ENCODE measurements around the gene CCNY. TPM values are rescaled to one million over a fixed set of nuclear protein-coding genes. Genes with fewer than 3 reads are reported as not detected.

Gene CCNY
- total and polyA plus RNA-seq, 2 of the 13 experiments (the other 11 are each of a cell fraction or from before 2014, with no cell fraction given) = 48.2 to 54.7 TPM

DNA sequence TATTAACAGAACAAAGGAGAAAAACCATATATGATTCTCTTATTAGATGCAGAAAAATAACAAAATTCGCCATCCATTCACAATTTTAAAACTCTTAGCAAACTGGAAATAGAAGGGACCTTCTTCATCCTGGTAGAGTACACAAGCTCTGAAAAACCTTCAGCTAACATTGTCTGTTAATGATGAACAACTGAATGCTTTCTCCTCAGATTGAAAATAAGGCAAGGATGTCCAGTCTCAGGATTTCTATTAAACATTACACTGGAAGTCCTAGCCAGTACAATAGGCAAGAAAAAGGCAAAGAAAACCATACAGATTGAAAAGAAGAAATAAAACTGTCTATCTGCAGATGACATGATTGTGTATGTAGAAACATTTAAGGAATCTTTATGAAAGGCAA lies 16.0 kb upstream of the CCNY start:
- H3K9me3 ChIP-seq (ENCODE audit: low read length) = no peaks in the 10 kb centered on the region
- no peaks in the 10 kb centered on the region for H3K79me2 ChIP-seq (ENCODE audit: insufficient read depth, low read length)
- H2AFZ ChIP-seq (ENCODE audit: low read length) = no peak overlapping the region
- DNase-seq (ENCODE audit: low spot score) (no peak), ATAC-seq (no peak), FAIRE-seq (no peak)
- TF ChIP-seq FOXM1 (CRISPR knock-in tag; IDR thresholded peaks at IDR 0.05) (no peak), JDP2 (CRISPR knock-in tag; IDR thresholded peaks at IDR 0.05; ENCODE audit: borderline replicate concordance) (no peak), ZNF530 (CRISPR knock-in tag; IDR thresholded peaks at IDR 0.05; ENCODE audit: low read depth) (no peak), ZMYM2 (CRISPR knock-in tag; IDR thresholded peaks at IDR 0.05) (no peak), KLF11 (CRISPR knock-in tag; IDR thresholded peaks at IDR 0.05) (no peak), TCF7L2 (IDR thresholded peaks at IDR 0.05; ENCODE audit: low read depth, low read length) (no peak)
- TF ChIP-seq, protein P1, sequence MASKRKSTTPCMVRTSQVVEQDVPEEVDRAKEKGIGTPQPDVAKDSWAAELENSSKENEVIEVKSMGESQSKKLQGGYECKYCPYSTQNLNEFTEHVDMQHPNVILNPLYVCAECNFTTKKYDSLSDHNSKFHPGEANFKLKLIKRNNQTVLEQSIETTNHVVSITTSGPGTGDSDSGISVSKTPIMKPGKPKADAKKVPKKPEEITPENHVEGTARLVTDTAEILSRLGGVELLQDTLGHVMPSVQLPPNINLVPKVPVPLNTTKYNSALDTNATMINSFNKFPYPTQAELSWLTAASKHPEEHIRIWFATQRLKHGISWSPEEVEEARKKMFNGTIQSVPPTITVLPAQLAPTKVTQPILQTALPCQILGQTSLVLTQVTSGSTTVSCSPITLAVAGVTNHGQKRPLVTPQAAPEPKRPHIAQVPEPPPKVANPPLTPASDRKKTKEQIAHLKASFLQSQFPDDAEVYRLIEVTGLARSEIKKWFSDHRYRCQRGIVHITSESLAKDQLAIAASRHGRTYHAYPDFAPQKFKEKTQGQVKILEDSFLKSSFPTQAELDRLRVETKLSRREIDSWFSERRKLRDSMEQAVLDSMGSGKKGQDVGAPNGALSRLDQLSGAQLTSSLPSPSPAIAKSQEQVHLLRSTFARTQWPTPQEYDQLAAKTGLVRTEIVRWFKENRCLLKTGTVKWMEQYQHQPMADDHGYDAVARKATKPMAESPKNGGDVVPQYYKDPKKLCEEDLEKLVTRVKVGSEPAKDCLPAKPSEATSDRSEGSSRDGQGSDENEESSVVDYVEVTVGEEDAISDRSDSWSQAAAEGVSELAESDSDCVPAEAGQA (IDR thresholded peaks at IDR 0.05; ENCODE audit: low read depth) = no peak
- TF ChIP-seq, protein P1 (CRISPR knock-in tag; IDR thresholded peaks at IDR 0.05; ENCODE audit: borderline replicate concordance) = no peak
- H3K4me3 ChIP-seq (replicated peaks in 1 of 3; ENCODE audit: insufficient read depth in 1 of 3, low read depth in 2 of 3, low read length in 3 of 3) = no peak overlapping the region
- H3K36me3 ChIP-seq (replicated peaks in 1 of 2; ENCODE audit: control insufficient read depth in 1 of 2, insufficient read depth in 2 of 2, low read length in 2 of 2) = 0 out of 5 replicates have a peak, but pooled peaks cover 0 to 4% of the 10 kb centered on the region in 2 experiments
- intact Hi-C loops (cut with micrococcal nuclease; ENCODE audit: unreplicated experiment) = no loop called here
- in situ Hi-C loops (cut with HindIII; ENCODE audit: extremely low pct_ligation_motif_present, low pct_unique_long_range_greater_than_20kb) = no loop called here
- H3K27ac ChIP-seq (ENCODE audit: extremely low read length, insufficient read depth, low read length) = no peak overlapping the region
- no peak overlapping the region for H3K4me2 ChIP-seq (ENCODE audit: low read depth, low read length)
- CTCF ChIA-PET (ENCODE audit: low intra/inter-chr PET ratio, low total read pairs) = no interaction called here
- 84% methylated on average over 1 of the region's 1 CpG for WGBS (ENCODE audit: low lambda C conversion rate)
- H3K27me3 ChIP-seq (ENCODE audit: control insufficient read depth in 1 of 2, insufficient read depth in 2 of 2, low read length in 2 of 2) = no peaks in the 10 kb centered on the region
- POLR2A ChIA-PET = no interaction called here
- no peaks in the 10 kb centered on the region for H3K4me1 ChIP-seq (ENCODE audit: insufficient read depth, low read length)
- H3K9ac ChIP-seq (ENCODE audit: insufficient read depth, low read depth, low read length) = no peak overlapping the region
- BruUV-seq (replicated peaks) = no TSS peak
- H4K20me1 ChIP-seq (ENCODE audit: insufficient read depth, low read length) = no peaks in the 10 kb centered on the region

Data from HepG2 (cell line).